ENCODE results near the gene NUP160.

DNA sequence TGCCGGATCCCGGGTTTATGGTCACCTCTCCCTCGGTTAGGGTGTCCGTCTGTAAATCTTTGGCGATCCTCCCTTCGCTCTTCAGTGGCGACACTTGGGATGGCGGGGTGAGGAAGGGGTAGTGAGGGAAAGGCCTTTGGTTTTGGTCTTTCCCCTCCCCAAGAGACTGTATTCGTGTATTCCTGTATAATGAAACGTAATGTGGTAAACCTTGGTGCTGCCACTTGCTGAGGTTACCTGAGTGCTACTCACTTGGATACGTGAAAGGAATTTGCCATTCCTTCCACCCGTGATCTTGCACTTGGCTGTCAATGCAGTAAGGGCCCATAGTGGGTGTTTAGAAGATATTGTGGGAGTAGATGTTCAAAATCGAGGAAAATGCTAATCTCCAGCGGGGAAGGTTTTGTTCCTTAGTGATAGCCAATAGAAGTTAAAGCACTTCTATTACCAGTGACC is 578 bp upstream of the NUP160 start:
- TF ChIP-seq CHD4 (IDR thresholded peaks at IDR 0.05) (no peak), SP1 (IDR thresholded peaks at IDR 0.05; ENCODE audit: low read depth, low read length) (no peak), TARDBP (IDR thresholded peaks at IDR 0.05; ENCODE audit: borderline replicate concordance) (no peak), HCFC1 (IDR thresholded peaks at IDR 0.05; ENCODE audit: low read length) (no peak), SIX5 (IDR thresholded peaks at IDR 0.05; ENCODE audit: low read depth, low read length, severe bottlenecking) (no peak), EP300 (IDR thresholded peaks at IDR 0.05; ENCODE audit: borderline replicate concordance in 1 of 2, control insufficient read depth in 1 of 2, low read depth in 2 of 2, low read length in 2 of 2) (no peak)
- TF ChIP-seq, protein P1, sequence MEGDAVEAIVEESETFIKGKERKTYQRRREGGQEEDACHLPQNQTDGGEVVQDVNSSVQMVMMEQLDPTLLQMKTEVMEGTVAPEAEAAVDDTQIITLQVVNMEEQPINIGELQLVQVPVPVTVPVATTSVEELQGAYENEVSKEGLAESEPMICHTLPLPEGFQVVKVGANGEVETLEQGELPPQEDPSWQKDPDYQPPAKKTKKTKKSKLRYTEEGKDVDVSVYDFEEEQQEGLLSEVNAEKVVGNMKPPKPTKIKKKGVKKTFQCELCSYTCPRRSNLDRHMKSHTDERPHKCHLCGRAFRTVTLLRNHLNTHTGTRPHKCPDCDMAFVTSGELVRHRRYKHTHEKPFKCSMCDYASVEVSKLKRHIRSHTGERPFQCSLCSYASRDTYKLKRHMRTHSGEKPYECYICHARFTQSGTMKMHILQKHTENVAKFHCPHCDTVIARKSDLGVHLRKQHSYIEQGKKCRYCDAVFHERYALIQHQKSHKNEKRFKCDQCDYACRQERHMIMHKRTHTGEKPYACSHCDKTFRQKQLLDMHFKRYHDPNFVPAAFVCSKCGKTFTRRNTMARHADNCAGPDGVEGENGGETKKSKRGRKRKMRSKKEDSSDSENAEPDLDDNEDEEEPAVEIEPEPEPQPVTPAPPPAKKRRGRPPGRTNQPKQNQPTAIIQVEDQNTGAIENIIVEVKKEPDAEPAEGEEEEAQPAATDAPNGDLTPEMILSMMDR (IDR thresholded peaks at IDR 0.05 in 2 of 3, conservative IDR thresholded peaks at IDR 0.05 in 1 of 3; ENCODE audit: control insufficient read depth in 2 of 3, extremely low read depth in 1 of 3, insufficient read depth in 1 of 3, low read depth in 3 of 3, low read length in 3 of 3): no peak; a peak in 1 of 6 replicates

Measured in GM12878 (cell line).